CD4-positive, alpha-beta T cell treated with Interferon gamma for 1 hour (primary cell): ENCODE results near the gene CERS2.
A peak's percentile ranks its signal among the peaks of the same experiment; 100 is the strongest.
"Not testable (repeated sequence)": the region's sequence is repeated elsewhere in the genome, so short reads cannot be mapped to it uniquely, and the experiment has no call there.

Source experiments
- DNase-seq: peaks from one replicate; pipeline ENCODE4 v3.0.0-alpha.2; 2020

The CERS2 gene

DNA sequence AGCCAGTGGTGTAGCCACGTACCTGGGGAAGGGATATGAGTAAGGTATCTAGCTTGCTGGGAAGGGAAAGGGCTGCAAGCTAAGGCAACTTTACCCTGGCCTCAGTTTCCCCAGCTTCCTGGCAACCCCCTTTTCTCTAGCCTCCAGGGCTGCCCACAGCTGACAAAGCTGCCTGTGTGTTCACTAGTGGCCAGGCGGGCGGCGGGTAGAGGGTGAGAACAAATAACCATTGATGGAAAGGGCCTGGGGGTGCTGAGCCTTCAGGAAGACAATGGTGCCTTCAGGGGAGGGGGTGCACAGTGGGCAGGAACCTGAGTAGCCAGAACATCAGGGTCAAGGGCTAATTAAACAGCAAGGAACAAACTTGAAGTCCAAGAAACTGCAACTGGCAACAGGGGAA, 6.1 kb downstream of the CERS2 start:
- DNase-seq = no peak

DNA sequence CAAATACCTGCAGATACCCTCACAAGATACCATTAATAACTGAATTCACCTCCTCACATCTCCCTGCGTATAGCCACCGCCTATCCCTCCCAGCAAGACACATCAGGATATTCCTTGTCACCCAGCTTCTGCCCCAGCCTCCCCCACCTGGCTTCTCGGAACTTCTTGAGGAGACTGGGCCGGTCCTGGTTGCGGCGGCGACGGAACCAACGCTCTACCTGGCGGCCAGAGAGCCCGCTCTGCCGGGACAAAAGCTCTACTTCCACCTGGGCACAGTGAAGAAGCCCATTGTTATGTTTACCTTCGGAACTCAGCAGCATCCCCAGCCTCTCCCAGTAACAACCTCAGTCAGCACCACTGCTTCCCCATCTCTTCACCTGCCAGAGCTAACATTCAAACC, 6.7 kb downstream of the CERS2 start:
- no peak for DNase-seq

DNA sequence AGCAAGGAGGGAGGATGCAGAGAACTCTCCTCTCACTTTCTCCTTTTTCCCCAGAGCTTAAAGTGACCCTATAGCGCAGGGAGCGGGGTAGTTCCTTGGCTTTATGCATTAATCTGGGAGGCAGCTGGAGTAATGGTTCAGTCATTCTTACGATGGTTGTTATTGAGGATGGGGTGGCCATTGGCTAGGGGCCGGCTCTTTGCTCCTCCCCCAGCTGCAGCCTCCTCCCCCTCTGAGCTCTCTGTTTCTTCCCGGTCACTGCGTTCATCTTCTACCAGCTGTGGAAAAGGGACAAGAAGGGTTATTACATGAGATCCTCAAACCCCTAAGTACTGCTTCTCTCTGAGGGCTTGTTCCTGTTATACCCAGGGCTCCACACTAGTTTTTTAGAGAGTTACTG, 8.6 kb downstream of the CERS2 start:
- DNase-seq = no peak

DNA sequence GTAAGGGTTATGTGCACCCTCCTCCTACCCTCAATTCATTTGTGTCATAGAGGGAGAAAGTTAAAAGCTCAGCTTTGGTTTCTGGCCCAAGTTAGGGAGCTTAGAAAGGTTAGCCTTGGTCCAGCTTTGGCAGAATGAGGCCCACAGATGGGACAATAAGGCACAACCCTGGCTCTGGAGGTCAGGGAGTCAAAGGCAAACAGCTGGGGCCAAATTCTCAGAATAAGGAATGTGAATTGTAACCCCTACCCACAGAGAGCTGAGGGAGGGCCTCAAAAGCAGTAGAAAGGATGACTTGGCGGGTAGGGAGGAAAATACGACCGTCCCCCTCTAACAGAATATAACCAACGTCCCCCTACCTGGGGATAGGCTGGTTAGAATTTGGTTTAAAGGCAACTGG, 9.0 kb downstream of the CERS2 start:
- DNase-seq = no peak

DNA sequence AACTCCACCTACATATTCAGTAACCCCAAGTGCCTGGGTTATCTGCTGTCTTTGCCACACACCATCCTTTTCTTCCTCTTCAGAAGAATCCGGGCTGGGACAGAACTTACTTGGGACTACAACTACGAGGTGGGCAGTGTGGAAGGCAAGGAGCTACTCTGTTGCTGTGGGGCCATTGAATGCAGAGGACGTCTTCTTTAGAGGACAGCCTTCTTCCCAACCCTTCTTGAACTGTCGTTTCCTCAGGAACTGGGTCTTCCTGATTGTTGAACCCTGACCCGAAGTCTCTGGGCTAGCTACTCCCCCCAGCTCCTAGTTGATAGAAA, 10.5 kb downstream of the CERS2 start:
- DNase-seq = no peak

DNA sequence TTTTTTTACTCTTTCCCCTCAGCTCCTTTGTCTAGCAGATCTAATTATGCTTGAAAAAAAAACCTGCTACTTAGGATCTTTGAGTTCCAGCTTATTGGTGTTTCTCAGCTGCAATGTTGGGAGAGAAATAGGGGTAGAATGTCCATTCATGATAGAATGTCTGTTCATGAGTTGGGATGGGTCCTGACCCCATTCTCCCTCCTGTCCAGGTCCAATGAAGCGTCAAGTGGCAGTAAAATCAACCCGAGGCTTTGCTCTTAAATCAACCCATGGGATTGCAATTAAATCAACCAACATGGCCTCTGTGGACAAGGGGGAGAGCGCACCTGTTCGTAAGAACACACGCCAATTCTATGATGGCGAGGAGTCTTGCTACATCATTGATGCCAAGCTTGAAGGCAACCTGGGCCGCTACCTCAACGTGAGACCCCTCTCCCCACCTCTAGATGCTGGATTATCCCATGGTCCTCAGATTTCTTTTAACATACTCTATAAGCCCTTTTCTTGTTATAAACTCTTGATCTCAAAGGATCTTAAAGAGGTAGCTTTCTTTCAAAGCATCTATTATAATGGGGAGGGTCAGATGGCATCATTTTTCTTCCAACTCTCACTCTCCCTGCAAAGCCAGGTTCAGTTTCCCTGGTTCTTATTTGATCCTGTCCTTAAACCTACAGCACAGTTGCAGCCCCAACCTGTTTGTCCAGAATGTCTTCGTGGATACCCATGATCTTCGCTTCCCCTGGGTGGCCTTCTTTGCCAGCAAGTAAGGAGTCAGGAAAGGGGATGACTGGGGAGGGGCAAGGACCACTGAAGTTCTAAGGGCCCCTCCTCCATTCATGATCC, 11.1 kb downstream of the CERS2 start:
- no peak for DNase-seq

DNA sequence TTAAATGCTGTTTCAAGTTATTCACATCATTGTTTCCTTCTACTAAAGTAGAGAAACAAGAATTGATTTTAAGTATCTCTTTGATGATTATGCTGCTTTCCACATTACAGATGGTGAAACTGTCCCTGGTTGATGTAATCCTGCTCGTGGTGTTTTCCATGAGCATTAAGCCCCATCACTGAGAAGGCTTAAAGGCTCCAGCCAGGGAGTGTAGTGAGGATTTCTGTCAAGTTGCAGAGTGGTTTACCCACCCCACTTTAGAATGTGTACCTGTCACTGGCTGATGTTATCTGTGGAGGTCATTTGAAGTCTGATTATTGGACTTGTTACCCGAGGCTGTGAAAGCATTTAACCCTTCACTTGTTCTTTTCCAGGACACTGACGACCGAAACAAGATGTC, 12.9 kb downstream of the CERS2 start:
- DNase-seq = no peak

DNA sequence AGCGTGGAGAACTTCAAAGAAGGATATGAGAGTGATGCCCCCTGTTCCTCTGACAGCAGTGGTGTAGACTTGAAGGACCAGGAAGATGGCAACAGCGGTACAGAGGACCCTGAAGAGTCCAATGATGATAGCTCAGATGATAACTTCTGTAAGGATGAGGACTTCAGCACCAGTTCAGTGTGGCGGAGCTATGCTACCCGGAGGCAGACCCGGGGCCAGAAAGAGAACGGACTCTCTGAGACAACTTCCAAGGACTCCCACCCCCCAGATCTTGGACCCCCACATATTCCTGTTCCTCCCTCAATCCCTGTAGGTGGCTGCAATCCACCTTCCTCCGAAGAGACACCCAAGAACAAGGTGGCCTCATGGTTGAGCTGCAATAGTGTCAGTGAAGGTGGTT, 14.0 kb downstream of the CERS2 start:
- no peak for DNase-seq

DNA sequence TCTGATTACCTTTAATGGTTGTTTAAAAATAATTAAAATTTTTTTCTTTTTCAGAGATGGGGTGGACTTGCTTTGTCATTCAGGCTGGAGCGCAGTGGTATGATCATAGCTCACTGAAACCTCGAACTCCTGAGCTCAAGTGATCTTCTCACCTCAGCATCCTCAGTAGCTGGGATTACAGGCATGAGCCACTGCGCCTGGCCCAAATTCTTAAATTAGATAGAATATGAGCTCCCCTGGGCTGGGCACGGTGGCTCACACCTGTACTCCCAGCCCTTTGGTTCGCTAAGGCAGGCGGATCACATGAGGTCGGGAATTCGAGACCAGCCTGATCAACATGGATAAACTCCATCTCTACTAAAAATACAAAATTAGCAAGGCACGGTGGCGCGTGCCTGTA, 17.0 kb downstream of the CERS2 start:
- no peak for DNase-seq

DNA sequence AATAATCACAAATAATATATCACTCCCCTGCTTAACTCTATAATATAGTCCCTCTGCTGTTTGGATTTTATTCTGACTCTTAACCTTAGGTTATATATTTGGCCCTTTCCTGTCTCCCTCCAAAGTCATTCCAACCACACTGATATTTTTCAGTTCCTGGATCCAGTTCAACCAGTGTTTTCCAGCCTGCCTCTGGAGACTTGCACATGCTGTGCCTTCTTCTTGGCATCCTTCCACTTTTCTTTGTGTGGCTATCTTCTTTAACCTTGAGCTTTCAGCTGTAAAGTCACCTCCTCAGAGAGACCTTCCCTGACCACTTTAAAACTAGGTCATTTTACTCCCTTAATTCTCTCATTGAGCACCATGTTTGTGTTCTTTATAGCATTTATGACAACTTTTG, 19.4 kb downstream of the CERS2 start:
- DNase-seq = no peak

DNA sequence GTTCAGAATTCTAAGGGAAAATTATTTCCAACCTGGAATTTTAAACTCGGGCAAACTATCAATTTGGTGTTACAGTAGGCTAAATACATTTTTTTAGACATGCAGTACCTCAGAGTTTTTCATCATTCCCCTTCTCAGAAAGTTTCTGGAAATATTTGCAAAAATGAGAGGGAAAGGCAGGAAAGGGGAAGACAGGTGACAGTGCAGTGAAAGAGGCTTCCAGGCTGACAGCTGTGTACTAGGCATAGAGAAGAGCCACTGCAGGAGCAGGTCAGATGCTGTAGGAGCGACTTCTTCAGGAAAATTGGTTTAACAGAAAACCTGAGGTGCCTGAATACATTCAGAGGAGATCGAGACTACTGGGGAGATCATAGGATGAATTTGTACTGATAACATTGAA, 19.9 kb downstream of the CERS2 start:
- no peak for DNase-seq

DNA sequence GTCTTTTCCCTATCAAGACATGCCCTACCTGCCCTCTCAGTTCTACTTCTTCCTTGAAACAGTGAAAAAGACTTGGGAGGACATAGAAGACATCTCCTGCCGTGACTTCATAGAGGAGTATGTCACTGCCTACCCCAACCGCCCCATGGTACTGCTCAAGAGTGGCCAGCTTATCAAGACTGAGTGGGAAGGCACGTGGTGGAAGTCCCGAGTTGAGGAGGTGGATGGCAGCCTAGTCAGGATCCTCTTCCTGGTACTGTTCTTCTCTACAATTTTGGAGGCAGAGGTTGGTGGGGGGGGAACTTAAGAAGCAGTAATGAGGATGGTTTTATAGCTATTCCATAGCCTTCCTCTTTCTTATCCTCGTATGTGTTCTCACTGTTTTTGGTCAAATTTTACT, 29.8 kb downstream of the CERS2 start:
- no peak for DNase-seq

DNA sequence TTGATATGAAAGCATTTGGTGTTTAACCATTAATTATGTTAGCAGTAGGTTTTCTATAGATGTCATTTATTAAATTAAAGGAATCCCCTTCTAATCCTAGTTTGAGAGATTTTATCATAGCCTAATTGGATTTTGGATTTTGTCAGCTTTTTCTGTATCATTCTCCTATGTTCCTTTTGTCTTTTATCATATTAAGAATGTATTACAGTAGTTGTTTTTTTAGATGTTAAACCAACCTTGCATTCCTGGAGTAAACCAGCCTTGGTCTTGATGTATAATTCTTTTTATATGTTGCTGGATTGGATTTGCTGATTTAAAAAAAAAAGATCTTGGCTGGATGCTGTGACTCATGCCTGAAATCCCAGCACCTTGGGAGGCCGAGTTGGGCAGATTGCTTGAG, 42.9 kb downstream of the CERS2 start:
- DNase-seq = no peak

DNA sequence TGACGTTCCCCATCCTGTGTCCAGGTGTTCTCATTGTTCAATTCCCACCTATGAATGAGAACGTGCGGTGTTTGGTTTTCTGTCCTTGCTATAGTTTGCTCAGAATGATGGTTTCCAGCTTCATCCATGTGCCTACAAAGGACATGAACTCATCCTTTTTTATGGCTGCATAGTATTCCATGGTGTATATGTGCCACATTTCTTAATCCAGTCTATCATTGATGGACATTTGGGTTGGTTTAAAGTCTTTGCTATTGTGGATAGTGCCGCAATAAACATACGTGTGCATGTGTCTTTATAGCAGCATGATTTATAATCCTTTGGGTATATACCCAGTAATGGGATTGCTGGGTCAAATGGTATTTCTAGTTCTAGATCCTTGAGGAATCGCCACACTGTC, 45.9 kb downstream of the CERS2 start:
- DNase-seq = not testable (repeated sequence)

DNA sequence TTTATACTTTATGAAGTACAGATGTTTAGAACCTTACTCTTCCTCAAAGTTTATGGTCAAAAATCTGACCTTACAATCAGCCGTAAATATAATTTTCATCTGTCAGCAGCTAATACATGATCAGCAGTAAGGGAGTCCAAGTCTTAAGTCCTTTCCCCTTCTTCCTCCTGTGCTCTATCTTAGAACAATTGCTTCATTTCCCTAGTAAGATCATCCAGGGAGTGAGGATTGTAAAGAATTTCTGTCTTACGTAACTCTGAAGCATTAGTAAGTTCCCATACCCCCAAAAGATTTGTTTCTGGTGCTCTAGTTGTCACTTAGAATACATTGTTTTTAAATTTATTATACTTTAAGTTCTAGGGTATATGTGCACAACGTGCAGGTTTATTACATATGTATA, 46.3 kb downstream of the CERS2 start:
- DNase-seq = no peak

DNA sequence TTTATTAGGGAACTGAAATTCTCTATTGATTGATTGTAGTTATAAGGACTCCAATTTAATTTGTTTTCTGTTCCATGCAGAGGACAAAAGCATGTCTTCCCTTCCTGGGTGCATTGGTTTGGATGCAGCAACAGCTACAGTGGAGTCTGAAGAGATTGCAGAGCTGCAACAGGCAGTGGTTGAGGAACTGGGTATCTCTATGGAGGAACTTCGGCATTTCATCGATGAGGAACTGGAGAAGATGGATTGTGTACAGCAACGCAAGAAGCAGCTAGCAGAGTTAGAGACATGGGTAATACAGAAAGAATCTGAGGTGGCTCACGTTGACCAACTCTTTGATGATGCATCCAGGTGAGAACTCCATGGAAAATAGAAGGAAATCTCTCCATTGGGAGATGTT, 47.0 kb downstream of the CERS2 start:
- no peak for DNase-seq

DNA sequence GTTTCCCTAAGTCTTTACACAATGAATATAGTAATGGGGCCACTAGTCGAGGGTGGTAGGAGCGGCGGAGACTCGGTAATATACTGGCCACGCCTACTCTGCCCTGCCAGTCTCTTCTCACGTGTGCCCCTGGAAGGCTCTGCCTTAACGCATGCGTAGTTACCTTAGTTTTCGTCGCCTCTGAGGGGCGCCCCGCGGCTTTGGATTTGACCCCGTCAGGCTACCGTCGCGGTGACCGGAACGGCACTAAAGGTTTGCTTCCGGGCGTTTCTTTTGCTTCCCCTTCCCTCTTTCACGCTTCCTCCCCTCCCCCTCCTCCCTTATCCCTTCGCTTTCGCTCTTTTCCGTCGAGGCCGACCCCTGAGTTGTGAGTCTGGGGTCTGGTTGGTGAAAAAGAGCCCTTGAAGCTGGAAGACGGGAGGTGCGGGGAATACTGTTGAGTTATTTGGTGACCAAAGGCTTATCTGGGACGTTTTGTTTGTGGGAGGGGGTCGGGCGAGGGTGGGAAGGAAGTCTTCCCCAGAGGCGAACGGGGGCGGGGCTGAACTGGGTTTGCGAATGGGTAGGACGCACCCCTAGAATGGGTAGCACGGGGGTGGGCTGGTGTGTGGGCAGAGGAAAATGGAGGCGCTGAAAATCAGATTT, 48.4 kb downstream of the CERS2 start, which contains the start of gene SETDB1:
Gene SETDB1 (plus strand): TSS at position 267 of the 645 bp plus-strand sequence. CDS start 1,352 bp downstream, outside the sequence.
- DNase-seq = peak; percentile 97

DNA sequence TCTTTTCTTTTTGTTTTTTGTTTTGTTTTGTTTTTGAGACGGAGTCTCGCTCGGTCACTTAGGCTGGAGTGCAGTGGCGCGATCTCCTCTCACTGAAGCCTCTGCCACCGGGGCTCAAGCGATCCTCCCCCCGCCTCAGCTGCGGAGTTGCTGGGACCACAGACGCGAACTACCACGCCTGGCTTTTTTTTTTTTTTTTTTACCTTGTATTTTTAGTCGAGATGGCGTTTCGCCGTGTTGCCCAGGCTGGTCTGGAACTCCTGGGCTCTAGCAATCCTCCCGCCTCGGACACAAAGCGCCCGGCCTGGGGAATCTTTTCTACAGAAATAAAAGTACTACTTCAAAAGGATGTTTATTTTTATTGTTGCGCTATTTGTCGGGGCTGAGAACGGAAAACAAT, 49.6 kb downstream of the CERS2 start:
- peak; percentile 12 for DNase-seq

DNA sequence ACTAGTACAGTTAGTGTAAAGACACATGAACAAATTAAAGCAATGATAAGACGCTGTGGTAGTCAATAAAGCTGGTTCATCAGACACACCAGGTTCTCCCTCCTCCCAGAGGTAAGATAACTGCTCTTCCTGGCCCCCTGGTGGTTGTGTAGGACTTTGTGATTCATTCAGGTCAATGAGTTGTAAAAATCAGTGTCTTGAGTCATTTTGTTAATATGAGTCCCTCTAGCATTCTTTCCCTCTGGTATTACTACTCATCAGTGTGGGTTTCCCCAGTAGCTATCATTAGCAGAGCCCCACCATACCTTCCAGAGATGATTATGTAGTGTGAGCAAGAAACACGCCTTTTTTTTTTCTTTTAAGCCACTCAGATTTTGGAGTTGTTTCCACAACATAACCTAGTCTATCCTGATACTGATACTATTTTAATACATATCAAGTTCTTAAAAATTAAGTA, 52.1 kb downstream of the CERS2 start:
- peak; percentile 67 for DNase-seq

DNA sequence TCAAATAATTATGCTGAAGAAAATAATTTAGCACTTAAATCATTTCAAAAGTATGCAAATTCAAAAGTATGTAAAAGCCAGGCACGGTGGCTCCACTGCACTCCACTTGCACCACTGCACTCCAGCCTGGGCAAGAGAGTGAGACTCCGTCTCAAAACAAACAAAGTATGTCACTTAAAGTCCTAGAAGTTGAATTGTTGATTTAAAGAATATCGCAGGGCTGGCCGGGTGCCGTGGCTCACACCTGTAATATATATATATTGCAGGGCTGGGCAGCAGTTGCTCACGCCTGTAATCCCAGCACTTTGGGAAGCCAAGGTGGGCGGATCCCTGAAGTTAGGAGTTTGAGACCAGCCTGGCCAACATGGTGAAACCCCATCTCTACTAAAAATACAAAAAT, 57.2 kb downstream of the CERS2 start:
- DNase-seq = no peak
